ENCODE measurements around the gene OR4C12.
"Not testable (repeated sequence)": the region's sequence is repeated elsewhere in the genome, so short reads cannot be mapped to it uniquely, and the experiment has no call there.

The OR4C12 gene

DNA sequence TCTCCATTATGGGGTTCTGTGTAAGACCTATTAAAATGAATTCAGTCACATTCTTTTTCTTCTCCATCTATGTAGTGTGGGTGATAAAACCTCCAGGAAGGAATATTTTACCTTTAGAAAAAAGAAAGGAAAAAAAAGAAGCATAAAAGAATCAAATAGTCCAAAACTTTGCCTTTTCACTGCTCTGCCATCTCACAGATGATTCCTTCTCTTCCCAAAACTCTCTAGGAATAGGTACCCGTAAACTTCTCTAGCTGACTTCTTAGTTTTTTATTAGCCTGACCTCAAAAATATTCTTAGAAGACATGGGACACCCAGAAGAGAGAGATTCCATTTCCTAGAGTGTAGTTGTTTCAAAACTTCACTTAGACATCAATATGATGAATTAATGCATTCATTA lies at the start of gene OR4C12:
Gene OR4C12, minus strand, starts transcription at position 101 of the 400 bp plus-strand sequence. Its CDS starts 34 bp downstream, at position 67.
- DNase-seq (ENCODE audit: low read depth in 2 of 2) = not testable (repeated sequence)

DNA sequence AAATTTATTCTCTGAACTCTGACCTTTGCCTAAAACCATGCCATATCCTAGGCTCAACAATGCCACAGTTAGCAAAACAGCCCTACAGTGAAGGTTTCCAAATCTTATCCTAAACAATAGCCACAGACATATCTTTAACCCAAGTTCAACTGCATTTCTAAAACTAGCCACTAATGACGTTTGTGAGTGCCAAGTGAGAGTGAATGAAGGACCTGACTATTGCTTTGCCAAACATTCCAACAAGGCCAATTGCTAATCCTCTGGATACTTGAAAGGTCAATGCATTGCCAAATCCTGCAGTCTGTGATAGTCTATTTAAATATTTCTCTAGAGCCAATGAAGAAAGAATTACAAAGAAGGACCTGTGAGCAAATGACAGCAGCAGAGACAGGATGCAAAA lies 47.9 kb upstream of the OR4C12 start:
- DNase-seq (ENCODE audit: low read depth in 2 of 2) = no peak

DNA sequence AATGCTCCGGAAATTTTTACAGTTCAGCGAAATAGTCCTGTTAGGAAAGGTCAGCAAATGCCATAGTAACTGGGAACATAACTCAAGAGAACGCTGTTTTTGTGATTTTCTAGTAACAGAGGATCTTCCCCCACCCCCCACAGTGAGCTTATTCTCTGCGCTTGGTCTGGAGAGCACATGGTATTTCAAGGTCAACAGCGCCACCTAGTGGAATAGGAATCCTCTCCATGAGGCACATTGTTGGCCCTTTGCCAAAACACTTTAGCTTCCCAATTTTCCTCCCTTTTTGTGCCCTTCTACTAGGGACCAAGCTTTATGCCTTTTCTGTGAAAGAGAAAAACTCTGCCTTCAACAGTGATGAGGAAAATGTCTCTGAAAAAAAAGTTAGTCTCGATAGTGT lies 13.2 kb upstream of the OR4C12 start:
- no peak for DNase-seq (ENCODE audit: low read depth in 2 of 2)

DNA sequence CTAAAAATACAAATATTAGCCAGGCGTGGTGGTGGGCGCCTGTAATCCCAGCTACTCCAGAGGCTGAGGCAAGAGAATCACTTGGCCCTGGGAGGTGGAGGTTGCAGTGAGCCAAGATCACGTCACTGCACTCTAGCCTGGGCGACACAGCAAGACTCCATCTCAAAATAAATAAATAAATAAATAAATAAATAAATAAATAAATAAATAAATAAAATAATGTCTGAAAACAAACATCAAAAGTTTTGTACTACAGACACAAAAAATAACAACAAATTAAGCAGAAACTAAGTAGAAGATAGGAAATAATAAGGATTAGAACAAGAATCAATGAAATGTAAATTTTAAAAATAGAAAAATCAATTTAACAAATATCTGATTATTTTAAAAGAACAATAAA lies 8.9 kb downstream of the OR4C12 start:
- DNase-seq (ENCODE audit: low read depth in 2 of 2) = not testable (repeated sequence)

DNA sequence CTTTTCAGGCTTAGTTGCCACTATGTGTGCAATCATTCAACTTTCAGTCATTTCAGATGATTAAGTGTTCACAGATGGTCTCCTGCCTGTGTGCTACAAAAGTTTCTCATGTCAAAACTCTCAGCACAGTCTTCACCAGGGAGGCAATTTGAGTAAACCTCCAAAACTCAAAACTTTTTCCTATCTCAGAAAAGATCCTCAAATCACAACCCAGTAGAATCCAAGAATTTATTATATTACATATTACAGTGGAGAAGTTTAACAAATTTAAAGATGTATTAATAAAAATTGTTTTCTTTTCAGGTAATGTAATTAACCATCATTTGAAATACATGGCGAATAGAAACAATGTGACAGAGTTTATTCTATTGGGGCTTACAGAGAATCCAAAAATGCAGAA lies 30.2 kb downstream of the OR4C12 start, which contains the start of gene OR4C13:
Gene OR4C13, plus strand, starts transcription at position 301 of the 400 bp plus-strand sequence. Its CDS starts 32 bp downstream, at position 333.
- DNase-seq (ENCODE audit: low read depth in 2 of 2) = no peak

DNA sequence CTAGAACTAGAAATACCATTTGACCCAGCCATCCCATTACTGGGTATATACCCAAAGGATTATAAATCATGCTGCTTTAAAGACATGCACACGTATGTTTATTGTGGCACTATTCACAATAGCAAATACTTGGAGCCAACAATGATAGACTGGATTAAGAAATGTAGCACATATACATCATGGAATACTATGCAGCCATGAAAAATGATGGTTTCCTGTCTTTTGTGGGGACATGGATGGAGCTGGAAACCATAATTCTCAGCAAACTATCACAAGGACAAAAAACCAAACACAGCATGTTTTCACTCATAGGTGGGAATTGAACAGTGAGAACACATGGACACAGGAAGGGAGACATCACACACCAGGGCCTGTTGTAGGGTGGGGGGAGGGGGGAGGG lies 33.6 kb downstream of the OR4C12 start:
- DNase-seq (ENCODE audit: low read depth in 2 of 2) = not testable (repeated sequence)

Data from stimulated activated CD4-positive, alpha-beta T cell treated with anti-CD3 and anti-CD28 coated beads, Interleukin-1b, Interleukin-23, amount 100 ng/mL, for 4 hours (primary cell).